Measurements from ENCODE around the gene POMGNT2. TPM values are rescaled to one million over a fixed set of nuclear protein-coding genes. Genes with fewer than 3 reads are reported as not detected.

POMGNT2 gene
- total and polyA plus RNA-seq, 2 experiments from 2014 or later = 10.7 to 26.1 TPM

GRCh38 chr3:43138488-43139231 is 32.8 kb upstream of the POMGNT2 start (continued):
- TF ChIP-seq ZNF462 (CRISPR knock-in tag; IDR thresholded peaks at IDR 0.05) (no peak), NANOG (IDR thresholded peaks at IDR 0.05; ENCODE audit: borderline replicate concordance) (no peak), EZH2 (IDR thresholded peaks at IDR 0.05; ENCODE audit: low read depth, unreplicated experiment) (no peak), STAT1 (IDR thresholded peaks at IDR 0.05; ENCODE audit: unreplicated experiment) (no peak), JUNB (IDR thresholded peaks at IDR 0.05; ENCODE audit: unreplicated experiment) (no peak), CTCF (conservative IDR thresholded peaks at IDR 0.05; ENCODE audit: low read depth in 2 of 2) (no peak), ETS1 (IDR thresholded peaks at IDR 0.05) (no peak)
